Ascending aorta (tissue), 2 donors: ENCODE results near the gene DENND4B. TPM values are rescaled to one million over a fixed set of nuclear protein-coding genes. Genes with fewer than 3 reads are reported as not detected.

Source experiments
- DNase-seq, 2 donors: peaks; one replicate each; pipeline ENCODE4 v3.0.0-alpha.2; 2019; ENCODE audit warnings: low spot score in 2 of 2
- H3K27ac ChIP-seq, 2 donors: fragments of 200-600 bp; sonication (generic); one replicate each; pipeline ENCODE4 v1.5.1; 2016 to 2017; ENCODE audit warnings: mild to moderate bottlenecking in 1 of 2
- H3K27me3 ChIP-seq: fragments of 200-600 bp; sonication (generic); one replicate; pipeline ENCODE4 v1.5.1; 2017
- H3K36me3 ChIP-seq, 2 donors: fragments of 200-600 bp; sonication (generic); one replicate each; pipeline ENCODE4 v1.5.1; 2016
- H3K4me1 ChIP-seq, 2 donors: fragments of 200-600 bp; sonication (generic); one replicate each; pipeline ENCODE4 v1.5.1; 2016 to 2017; ENCODE audit warnings: mild to moderate bottlenecking in 1 of 2
- H3K4me3 ChIP-seq, 2 donors: fragments of 200-600 bp; sonication (generic); one replicate each; pipeline ENCODE4 v1.5.1; 2016 to 2017; ENCODE audit warnings: mild to moderate bottlenecking in 1 of 2
- H3K9me3 ChIP-seq, 2 donors: fragments of 200-600 bp; sonication (generic); one replicate each; pipeline ENCODE4 v1.5.1; 2016
- CTCF ChIP-seq, 3 experiments: fragments of 200-600 bp in 2 of 3; fragments of 450-650 bp in 1 of 3; sonication (generic) in 2 of 3; IDR thresholded peaks; one replicate each; pipeline ENCODE4 v1.5.1; 2016 to 2019; ENCODE audit warnings: antibody characterized with exemption in 3 of 3, mild to moderate bottlenecking in 1 of 3, moderate library complexity in 1 of 3
- intact Hi-C: fragments of 100-400 bp; cut with DNase I; formaldehyde crosslinking; loops from one replicate; pipeline ENCODE4 v1.15.1; 2023
- total RNA-seq: library from RNA; depleted of rRNA; stranded (reverse); fragments of >200 nt; gene quantifications from one replicate; pipeline ENCODE4 v1.1.0, GENCODE V29; 2016

Gene DENND4B
- total RNA-seq, 1 donor from 2014 or later, result 80.0 TPM

DNA sequence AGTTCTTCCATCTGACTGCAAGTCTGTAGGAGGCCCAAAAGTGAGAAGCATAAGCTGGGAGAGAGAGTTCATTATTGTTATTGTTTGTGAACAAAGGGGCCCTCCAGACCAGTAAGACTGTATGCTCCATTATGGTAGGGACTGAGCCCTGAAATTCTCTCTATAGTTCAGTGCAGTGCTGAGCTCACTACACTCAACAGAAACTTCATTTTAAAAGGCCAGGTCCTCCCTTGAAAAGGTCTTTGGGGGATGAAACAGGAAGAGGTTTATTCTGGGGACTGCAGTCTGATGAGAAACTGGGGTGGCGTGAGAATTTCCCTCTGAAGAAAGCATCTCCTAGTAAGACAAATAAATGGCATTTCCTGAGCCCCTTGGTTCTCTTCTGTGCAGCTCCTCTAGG is 18.3 kb downstream of the DENND4B start:
- Histone ChIP-seq H3K9me3 (no peaks in the 10 kb centered on the region), H3K36me3 (peaks cover 23 to 29% of the 10 kb centered on the region in 2 donors), H3K4me3 (no peak overlapping the region), H3K4me1 (peaks cover 0 to 2% of the 10 kb centered on the region in 2 donors), H3K27ac (peak overlapping the region in 1 of 2 donors; percentile 11), H3K27me3 (no peaks in the 10 kb centered on the region)
- DNase-seq, result no peak
- intact Hi-C loops, result no loop called here
- no peak for TF ChIP-seq CTCF (IDR thresholded peaks at IDR 0.05)

GRCh38 chr1:153926405-153926804 is 20.1 kb downstream of the DENND4B start:
- Histone ChIP-seq H3K27me3 (no peaks in the 10 kb centered on the region), H3K4me3 (no peak overlapping the region), H3K4me1 (peaks cover 0 to 7% of the 10 kb centered on the region in 2 donors), H3K9me3 (no peaks in the 10 kb centered on the region), H3K27ac (no peak overlapping the region), H3K36me3 (peaks cover 11 to 14% of the 10 kb centered on the region in 2 donors)
- DNase-seq, result no peak
- TF ChIP-seq CTCF (IDR thresholded peaks at IDR 0.05), result no peak
- intact Hi-C loops, result no loop called here

GRCh38 chr1:153922972-153923925 is 23.3 kb downstream of the DENND4B start, which contains the start of gene GATAD2B:
Gene GATAD2B (minus strand): TSS chr1:153922972. CDS start chr1:153828347, 94,625 bp downstream.
- Histone ChIP-seq H3K9me3 (no peaks in the 10 kb centered on the region), H3K4me1 (peaks cover 6 to 24% of the 10 kb centered on the region in 2 donors), H3K36me3 (no peaks in the 10 kb centered on the region), H3K4me3 (peak within 1 kb of the TSS; percentile 72 to 86), H3K27ac (peak within 1 kb of the TSS; percentile 88 to 97), H3K27me3 (no peaks in the 10 kb centered on the region)
- intact Hi-C loops, result loop anchor here (1.0 to 5.0 kb wide), 6 partner anchors 18 to 132 kb away; partner anchors contain the start of genes RAB13 and SLC39A1
- TF ChIP-seq CTCF (IDR thresholded peaks at IDR 0.05), result no peak
- peak; percentile 99 to 100 for DNase-seq

GRCh38 chr1:153922076-153922971 is 24.2 kb downstream of the DENND4B start:
- no peak for TF ChIP-seq CTCF (IDR thresholded peaks at IDR 0.05)

GRCh38 chr1:153921803-153922075 is 24.8 kb downstream of the DENND4B start:
- Histone ChIP-seq H3K36me3 (no peaks in the 10 kb centered on the region), H3K4me1 (peaks cover 6 to 28% of the 10 kb centered on the region in 2 donors), H3K27me3 (no peaks in the 10 kb centered on the region), H3K27ac (peak overlapping the region; percentile 88 to 97), H3K9me3 (no peaks in the 10 kb centered on the region), H3K4me3 (peak overlapping the region; percentile 72 to 86)
- intact Hi-C loops, result loop anchor here (2.0 to 5.0 kb wide), 4 partner anchors 41 to 131 kb away; partner anchors contain the start of genes RAB13 and SLC39A1
- no peak for TF ChIP-seq CTCF (IDR thresholded peaks at IDR 0.05)
- no peak for DNase-seq

More at GRCh38 chr1:153922076-153922971, 24.2 kb downstream of the DENND4B start:
- no peaks in the 10 kb centered on the region for H3K36me3 ChIP-seq
- H3K9me3 ChIP-seq, result no peaks in the 10 kb centered on the region
- DNase-seq, result no peak
- H3K4me1 ChIP-seq, result peaks cover 6 to 28% of the 10 kb centered on the region in 2 donors
- H3K27ac ChIP-seq, result peak overlapping the region; percentile 88 to 97
- peak overlapping the region; percentile 72 to 86 for H3K4me3 ChIP-seq
- intact Hi-C loops, result loop anchor here (2.0 to 5.0 kb wide), 4 partner anchors 40 to 132 kb away; partner anchors contain the start of genes RAB13 and SLC39A1
- H3K27me3 ChIP-seq, result no peaks in the 10 kb centered on the region
